ENCODE results near the gene LRRC27.
"Not testable (repeated sequence)": the region's sequence is repeated elsewhere in the genome, so short reads cannot be mapped to it uniquely, and the experiment has no call there.

The LRRC27 gene

DNA sequence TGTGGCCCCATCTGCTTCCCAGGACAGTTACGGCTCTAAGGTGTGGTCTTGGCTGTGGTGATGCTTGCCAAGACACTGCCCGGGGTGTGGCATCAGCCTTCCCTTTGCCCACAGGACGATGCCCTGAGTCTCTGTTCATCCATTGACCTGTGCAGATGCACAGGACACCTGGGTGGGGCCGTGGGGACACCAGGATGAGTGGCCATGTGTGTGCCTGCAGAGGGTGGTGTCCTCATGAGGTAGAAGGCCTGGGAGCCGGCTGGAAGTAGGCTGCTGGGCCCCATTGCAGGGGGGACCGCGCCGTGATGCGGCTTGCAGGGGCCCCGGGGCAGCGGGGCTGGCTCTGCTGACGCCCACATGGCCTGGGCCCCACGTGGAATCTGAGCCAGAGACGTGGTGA lies 42.6 kb downstream of the LRRC27 start:
- no peak for DNase-seq (ENCODE audit: low read depth)

DNA sequence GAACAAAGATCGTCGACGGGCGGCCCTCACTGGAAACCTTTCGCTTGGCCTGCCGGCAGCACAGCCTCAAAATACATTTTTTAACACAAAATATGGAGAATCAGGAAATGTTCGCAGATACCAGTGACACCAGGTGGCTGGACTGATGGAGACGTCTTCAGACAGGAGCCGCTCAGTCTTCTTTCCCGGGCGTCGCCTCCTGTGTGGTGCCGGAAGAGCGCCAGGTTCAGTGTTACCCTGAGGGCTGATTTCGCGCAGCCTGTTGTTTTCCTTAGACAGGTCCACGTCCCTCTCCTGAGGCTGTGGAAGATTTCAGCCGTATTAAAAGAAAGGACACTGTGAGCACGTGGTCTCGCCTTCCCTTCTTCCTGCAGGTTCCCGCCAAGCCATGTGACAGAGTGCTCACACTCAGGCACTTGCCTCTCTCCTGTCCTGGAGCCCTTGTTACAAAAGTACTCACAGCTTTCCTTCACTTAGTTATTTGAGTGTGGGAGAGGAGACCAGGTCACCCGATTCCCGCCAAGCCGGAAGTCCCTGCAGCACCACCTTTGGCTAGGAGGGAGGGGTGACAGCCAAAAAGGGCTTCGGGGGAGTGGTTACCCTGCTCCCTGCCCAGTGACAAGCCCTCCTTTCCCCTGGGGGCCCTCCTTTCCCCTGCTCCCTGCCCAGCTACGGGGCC lies 43.3 kb downstream of the LRRC27 start:
- no peak for DNase-seq (ENCODE audit: low read depth)

DNA sequence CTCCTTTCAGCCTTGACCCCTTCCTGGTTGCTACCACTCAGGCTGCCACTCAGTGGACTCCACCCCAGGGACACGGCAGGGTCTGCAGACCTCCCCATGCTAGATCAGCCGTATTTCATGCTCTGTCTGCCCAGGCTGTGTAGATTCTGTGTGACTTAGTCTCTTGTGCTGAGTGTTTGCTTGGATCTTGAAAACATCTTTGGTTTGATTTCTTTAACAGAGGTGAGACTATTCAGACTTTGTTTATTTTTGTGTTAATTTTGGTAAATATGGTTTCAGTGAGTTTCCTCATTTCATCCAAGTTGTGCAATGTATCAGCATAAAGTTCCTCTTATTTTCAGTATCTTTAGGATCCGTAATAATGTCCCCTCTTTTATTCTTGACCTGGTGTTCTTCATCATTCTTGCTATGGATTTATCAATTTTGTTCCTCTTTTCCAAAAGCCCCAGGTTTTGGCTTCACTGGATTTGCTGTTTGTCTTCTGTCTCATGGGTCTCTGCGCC lies 43.9 kb downstream of the LRRC27 start:
- no peak for DNase-seq (ENCODE audit: low read depth)

DNA sequence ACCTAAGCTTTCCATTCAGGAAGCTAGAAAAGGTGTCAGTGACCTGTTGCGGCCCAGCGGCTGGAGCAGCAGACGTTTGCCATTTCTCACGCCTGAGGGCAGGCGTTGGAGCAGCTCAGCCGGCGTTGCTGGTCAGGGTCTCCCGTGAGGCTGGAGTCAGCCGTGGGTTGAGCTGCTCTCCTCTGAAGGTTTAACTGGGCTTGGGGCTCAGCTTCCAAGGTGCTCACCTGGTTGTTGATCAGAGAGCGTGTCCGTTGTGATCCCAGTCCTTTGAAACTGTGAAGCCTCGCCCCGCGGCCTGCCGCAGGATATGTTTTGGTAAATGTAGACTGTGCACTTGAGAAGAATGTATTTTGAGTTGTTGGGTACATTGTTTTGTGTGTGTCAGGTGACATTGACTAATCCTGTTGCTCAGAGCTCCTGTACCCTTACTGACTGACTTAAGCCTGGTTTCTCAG lies 44.4 kb downstream of the LRRC27 start:
- no peak for DNase-seq (ENCODE audit: low read depth)

DNA sequence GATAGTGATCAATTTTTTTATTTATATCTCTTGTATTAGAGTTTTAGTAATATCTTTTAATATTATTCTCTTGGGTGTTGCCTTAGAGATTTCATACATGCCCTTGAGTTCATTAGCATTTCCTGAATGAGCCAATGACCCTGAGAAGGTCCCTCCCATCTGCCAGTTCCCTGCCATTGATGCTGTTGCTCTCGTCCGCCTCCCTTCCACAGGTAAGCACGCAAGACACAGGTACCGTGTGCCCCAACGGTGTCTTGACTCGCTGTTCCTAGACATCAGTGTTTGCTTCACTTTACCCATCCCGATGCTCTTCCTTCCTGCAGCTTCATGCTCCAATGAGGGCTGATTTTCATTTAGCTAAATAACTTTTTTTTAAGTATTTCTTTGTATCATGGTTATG lies 45.3 kb downstream of the LRRC27 start:
- DNase-seq (ENCODE audit: low read depth), result no peak

DNA sequence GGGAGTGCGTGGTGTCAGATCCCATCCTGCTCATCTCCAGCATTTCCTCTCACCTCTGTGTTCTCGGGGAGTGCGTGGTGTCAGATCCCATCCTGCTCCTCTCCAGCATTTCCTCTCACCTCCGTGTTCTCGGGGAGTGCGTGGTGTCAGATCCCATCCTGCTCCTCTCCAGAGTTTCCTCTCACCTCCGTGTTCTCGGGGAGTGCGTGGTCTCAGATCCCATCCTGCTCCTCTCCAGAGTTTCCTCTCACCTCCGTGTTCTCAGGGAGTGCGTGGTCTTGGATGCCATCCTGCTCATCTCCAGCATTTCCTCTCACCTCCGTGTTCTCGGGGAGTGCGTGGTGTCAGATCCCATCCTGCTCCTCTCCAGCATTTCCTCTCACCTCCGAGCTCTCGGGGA lies 47.0 kb downstream of the LRRC27 start:
- not testable (repeated sequence) for DNase-seq (ENCODE audit: low read depth)

DNA sequence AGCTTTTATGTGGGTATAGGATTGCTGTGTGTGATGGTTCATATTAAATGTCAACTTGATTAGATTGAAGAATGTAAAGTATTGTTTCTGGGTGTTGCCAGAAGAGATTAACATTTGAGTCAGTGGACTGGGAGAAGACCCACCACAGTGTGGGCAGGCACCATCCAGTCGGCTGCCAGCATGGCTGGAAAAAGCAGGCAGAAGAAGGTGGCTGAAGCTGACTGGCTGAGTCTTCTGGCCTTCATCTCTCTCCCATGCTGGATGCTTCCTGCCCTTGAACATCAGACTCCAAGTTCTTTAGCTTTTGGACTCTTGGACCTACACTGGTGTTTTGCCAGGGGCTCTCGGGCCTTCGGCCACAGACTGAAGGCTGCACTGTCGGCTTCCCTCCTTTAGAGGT lies 49.0 kb downstream of the LRRC27 start:
- DNase-seq (ENCODE audit: low read depth), result not testable (repeated sequence)

DNA sequence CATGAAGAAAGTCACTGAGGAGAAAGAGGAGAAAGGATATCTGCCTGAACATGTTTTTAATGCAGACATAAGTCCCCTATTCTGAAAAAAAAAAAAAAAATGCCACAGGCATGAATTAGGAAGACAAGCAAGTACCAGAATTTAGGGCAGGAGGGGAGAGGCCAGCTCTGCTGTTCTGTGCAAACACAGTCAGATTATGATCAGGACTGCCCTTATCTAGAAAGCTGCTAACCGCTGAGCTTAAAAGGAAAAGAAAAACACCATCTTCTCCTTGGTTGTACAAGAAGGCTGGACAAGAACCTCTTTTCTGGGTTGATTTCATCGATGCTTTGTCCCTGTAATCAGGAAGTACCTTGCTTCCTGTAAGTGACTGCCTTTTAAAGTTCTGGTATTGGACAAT lies 49.7 kb downstream of the LRRC27 start:
- DNase-seq (ENCODE audit: low read depth), result no peak

DNA sequence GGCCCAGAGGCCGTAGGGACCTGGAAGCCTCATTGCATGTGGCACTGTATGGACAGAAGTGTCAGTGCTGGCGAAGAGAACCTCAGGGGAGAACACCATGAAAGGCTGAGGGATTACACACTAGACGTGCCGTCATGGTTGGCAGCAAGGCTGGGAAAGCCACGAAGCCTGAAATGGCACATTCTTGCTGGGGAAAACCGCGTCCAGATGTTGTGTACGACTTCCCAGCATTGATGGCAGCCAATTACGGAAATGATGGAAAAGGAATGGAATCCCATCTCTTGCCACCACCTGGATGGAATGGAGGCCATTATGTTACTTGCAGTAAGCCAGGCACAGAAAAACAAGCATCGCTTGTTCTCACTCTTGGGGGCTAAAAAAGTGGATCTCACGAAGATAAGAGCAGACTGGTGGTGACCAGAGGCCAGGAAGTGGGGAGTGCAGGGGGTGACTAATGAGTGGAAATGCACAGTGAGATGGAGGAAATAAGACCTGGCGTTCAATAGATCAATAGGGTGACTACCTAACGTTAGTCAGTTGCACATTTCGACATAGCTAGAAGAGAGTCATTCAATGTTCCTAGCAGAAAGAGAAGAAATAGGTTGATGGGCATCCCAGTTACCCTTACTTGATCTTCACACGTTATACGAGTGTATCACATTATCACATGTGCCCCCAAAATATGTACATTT lies 50.4 kb downstream of the LRRC27 start:
- DNase-seq (ENCODE audit: low read depth), result no peak

DNA sequence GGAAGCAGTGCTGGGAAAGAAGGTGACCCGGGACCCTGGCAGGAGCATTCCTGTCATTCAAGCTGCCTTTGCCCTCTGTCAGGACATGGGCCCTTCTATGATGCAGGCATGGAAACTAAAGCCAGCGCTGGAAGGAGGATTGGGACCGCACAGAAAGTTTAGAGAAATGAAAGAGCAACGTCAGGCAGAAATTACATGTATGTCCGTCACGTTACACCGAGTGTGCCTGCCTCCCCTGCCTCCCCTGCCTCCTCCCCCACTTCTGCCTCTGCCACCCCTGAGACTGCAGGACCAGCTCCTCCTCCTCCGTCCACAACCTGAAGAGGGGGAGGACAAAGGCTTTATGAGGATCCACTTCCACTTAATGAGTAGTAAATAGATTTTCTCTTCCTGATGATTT lies 51.1 kb downstream of the LRRC27 start:
- no peak for DNase-seq (ENCODE audit: low read depth)

DNA sequence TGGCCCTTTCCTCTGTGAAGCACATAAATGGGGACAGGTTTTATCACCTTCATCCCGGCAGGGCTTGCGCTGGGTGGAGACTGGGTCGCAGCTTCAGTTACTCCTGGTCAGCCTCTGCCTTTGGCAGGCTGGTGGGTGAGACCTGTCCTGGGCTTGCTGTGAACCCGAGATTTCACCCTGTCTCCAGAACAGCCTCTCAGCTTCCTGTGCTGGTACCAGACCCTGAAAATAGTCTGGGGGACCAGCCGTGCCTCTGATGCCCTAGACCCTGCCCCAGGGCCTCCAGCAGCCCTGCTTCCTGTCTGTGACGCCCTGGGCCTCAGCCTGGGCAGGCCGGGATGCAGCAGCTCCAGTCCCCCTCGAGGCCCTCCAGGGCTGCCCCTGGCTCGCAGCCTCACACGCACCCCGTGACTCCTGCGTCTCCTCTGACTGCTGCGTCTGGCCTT lies 51.8 kb downstream of the LRRC27 start:
- DNase-seq (ENCODE audit: low read depth), result no peak

DNA sequence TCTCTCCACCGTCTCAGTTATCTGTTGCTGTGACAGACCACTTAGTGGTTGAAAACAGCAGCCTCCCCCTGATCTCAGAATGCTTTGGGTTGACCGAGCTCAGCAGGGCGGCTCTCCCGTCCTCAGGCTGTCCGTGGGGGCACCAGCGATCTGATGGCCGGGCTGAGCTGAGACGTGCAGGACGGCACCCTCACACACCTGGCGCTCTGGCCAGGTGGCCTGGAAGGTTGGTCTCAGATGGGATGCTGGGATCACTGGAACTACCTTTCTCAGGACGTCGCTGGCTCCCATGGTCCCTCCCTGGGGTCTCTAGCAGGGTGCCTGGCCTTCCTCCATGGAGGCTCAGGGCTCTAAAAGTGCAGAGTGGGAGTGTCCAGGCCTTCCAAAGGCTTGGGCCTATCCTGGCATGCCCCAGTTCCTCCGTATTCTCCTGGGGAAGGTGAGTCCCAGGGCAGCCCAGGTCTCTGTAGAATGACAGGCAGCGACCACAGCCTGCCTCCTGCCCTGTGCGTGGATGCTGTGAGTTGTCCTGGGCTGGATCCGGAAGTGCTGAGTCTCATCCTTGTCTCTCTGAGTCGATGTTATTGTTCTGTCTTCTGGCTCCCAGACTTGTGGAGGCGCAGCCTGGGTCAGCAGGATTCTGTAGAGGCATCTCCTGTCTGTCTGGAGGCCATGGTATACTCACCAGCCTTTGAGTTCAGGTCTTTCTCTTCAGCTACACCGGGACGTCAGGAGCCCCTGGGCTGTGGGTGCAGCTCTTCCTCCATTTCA lies 52.8 kb downstream of the LRRC27 start:
- no peak for DNase-seq (ENCODE audit: low read depth)

DNA sequence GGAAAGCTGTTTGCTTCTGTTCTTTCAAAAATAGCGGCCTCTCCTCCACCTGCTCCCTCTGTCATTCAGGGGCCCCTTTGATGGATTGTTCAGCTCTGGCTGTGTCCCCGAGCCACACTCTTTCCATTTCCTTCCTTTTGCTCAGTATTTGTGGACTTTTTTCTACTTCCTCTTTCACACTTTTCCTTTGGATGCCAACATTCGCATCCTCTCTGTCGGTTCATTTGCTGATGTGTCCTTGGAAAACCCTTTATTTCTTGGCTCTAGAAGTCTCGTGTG lies 53.3 kb downstream of the LRRC27 start:
- no peak for DNase-seq (ENCODE audit: low read depth)

DNA sequence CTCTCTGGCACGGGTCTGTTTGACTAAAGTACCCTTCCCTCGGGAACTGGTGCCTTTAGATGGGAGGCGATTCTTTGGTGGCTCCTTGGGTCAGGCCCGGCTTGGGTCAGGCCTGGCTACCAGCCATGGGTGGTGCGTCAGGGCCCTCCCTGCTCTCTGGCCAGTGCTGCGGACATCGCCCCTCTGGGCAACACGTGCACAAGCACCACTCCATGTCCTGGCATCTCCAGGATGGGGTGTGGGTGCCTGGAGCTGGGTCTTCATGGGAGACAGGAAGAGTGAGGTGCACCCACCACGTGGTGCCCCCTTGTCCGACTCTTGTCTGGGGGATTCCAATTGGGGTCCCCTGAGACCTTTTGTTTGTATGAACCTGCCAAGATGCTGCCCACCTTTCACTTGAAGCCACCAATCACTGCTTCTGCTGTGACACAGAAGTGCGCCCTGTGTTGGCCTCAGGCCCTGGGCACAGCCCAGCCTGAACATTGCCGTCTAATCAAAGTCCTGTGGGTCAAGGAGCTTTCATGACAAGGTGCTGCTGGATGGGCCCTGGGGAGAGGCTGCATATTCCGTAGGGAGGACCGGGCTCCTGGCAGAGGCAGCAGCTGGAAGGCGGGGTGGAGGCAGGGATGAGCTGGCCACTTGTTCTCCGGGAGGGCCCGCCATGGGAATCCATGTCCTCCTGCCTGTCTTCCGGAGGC lies 53.9 kb downstream of the LRRC27 start:
- no peak for DNase-seq (ENCODE audit: low read depth)

DNA sequence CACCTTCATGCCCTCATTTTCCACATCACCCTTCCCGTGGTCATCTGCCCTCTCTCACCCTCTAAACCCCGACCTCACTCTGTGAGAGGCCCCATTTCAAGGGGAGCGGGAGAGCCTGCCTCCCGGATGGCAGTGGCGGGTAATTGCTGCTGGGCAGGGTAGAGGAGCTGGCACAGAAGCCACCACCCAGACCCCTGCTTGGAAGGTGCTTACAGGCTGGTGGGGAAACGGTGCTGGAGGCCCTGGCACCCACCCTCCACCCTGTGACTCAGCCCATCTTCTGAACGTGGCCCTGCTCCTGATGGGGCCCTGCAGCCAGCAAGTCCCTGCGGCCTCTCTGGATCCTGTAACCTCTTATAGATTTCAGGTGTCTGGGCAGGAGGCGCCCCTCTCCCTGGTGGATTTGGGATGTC lies 54.4 kb downstream of the LRRC27 start:
- DNase-seq (ENCODE audit: low read depth), result no peak

DNA sequence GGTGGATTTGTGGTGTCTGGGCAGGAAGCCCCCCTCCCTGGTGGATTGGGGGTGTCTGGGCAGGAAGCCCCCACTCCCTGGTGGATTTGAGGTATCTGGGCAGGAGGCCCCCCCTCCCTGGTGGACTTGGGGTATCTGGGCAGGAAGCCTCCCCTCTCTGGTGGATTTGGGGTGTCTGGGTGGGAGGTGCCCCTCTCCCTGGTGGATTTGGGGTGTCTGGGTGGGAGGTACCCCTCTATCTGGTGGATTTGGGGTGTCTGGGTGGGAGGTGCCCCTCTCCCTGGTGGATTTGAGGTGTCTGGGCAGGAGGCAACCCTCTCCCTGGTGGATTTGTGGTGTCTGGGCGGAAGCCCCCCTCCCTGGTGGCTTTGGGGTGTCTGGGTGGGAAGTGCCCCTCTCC lies 54.9 kb downstream of the LRRC27 start:
- DNase-seq (ENCODE audit: low read depth), result not testable (repeated sequence)

DNA sequence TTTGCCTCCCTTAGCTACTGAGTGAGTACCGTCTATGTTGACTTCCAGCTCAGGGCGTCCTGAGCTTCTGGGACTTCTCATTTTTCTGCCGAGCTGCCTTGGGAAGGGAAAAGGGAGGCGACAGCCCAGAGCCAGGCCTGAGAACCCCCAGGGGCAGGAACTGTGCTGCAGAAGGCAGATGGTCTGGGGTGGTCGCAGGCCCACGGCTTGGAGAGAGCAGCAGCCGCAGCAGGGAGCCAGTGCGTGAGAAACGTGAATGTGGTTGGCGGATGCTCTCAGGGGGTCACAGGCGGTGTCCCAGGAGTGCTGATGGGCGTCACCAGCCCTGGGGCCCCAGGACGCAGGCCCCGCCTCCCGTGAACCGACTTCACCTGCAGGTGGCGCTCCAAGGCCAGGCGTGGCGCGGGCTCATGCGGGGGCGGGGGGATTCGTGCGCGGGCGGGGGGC lies 55.8 kb downstream of the LRRC27 start:
- peak; percentile 18 for DNase-seq (ENCODE audit: low read depth)

DNA sequence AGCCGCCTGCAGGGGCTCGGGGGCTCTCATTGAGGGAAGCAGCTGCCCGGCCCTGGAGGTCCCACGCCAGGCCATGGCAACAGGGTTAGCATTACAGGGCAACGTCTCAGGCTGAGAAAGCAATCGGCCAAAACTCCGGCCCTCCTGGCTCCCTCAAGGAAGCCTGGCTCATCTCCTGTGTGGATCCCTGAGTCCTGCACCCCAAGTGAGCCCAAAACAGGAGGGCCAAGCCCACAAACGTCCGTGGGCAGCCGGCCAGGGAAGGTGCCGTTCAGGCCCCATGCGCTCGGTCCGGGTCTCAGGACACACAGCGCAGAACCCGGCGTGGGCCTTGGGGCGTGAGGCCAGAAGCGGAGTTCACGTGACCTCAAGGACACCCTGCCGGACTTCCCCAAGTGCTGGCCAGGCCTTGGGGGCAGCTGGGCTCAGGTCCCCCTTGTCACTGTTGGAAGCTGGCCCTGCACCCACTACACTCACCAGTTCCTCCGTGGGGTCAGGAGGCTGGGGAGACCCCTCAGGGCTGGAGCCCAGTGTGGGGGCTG lies 57.0 kb downstream of the LRRC27 start:
- DNase-seq (ENCODE audit: low read depth), result no peak

DNA sequence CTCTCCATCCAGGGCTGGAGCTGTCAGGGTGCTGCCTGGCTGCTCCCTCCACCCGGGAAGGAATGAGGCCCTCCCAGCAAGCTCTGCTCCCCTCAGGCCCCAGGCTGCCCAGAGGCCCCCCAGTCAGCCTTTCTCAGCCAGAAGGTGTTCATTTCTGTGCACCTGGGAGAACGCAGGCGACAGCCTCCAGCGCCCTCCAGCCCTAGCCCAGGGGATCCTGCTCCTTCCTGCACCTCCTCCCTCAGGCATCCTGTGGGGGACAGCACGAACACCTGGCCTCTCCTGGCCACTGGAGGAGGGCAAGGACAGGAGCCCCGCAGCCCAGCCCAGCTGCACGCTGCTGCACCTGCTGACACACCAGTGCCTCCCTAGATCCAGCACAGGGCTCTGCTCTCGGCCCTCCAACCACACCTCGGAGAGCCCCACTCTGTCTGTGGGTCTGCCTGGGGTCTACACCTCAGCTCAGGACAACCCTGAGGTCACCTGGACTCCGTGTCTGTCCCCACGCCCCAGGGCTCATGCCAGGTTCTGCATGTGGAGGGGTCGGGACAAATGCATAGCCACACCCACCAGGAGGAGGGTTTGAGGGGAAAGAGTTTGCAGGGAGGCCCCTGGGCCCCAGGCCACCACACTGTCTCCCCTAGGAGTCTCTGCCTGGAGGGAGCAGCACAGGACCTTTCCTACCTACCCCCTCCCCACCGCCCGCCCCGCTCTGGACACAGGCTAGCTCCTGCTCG lies 57.6 kb downstream of the LRRC27 start:
- DNase-seq (ENCODE audit: low read depth), result no peak

DNA sequence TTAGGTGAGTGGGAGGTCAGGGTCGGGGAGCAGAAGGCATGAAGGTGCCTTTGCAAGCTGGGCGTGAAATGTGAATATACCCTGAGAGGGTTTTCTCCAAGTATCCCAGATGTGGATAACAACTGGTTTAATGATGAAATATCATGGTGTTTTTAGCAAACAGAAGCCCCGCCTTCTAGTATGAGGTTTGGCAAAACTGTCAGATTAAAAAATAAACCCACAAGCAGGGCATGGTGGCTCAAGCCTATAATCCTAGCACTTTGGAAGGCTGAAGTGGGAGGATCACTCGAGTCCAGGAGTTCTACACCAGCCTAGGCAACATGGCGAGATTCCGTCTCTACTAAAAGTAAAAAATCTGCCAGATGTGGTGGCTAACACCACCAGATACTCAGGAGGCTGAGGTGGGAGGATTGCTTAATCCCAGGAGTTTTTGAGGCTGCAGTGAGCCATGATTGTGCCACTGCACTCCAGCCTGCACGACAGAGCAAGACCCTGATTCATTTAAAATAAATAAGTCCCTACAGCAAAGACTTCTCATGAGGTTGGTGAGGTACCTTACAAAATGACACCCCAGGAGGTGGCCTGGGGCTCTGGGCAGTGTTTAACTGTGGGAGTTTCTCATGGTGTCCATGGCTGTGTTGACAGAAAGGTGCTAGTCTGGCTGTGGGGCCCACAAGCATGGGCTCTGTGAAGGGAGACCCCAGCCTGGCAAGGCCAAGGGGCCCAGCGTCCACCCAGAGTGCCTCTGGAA lies 58.4 kb downstream of the LRRC27 start:
- peak; percentile 43 for DNase-seq (ENCODE audit: low read depth)
